ENCODE data around the gene PRMT9. TPM values are rescaled to one million over a fixed set of nuclear protein-coding genes. Genes with fewer than 3 reads are reported as not detected.

PRMT9 gene
- total and polyA plus RNA-seq, 9 of the 15 experiments (the other 6 are each of a cell fraction or from before 2014, with no cell fraction given): 3.5 to 15.6 (median 7.2) TPM

GRCh38 chr4:147617173-147617840 lies 66.7 kb downstream of the PRMT9 start, which contains the start of gene TMEM184C (continued):
- TF ChIP-seq ZNF407 (IDR thresholded peaks at IDR 0.05; ENCODE audit: low read depth) (no peak), TSC22D4 (tag; IDR thresholded peaks at IDR 0.05) (no peak), PREB (CRISPR knock-in tag; IDR thresholded peaks at IDR 0.05) (no peak), POU5F1 (IDR thresholded peaks at IDR 0.05; ENCODE audit: borderline replicate concordance, low read depth, low read length, partially characterized antibody) (no peak), ZFX (CRISPR knock-in tag; IDR thresholded peaks at IDR 0.05) (peak; percentile 81), DIDO1 (tag; IDR thresholded peaks at IDR 0.05; ENCODE audit: low read depth) (peak; percentile 87), ETS2 (tag; IDR thresholded peaks at IDR 0.05; ENCODE audit: borderline replicate concordance, poor library complexity, severe bottlenecking) (no peak), SRF (CRISPR knock-in tag; IDR thresholded peaks at IDR 0.05) (peak in 1 of 2 experiments; percentile 82; a peak in 1 of 4 replicates)

All from K562 (cell line).